IMR-90 (cell line): ENCODE data around the gene LDLRAD1. TPM values are rescaled to one million over a fixed set of nuclear protein-coding genes. Genes with fewer than 3 reads are reported as not detected.

ENCODE experiments used
- ATAC-seq: fragments of 200-7000 bp; cut with Tn5 transposase; 2 replicates; pipeline ENCODE4 v1.9.1; 2020; ENCODE audit warnings: low read depth, mild to moderate bottlenecking, moderate library complexity
- BruUV-seq: library from RNA; stranded (reverse); fragments of 400-500 nt; replicated peaks from 2 replicates; lab custom pipeline; 2021; lab: Mats Ljungman, UMichigan
- CTCF ChIA-PET: fragments of 300-600 bp; formaldehyde crosslinking; extraction: SDS; loops from one replicate; lab custom pipeline; 2021; ENCODE audit warnings: antibody characterized with exemption; lab: Yijun Ruan, JAX
- POLR2A ChIA-PET: fragments of 300-600 bp; sonication (Branson Sonifier 250); formaldehyde crosslinking; loops from one replicate; lab custom pipeline; 2022; ENCODE audit warnings: antibody characterized with exemption; ENCODE audit not compliant: unreplicated experiment; lab: Charles Lee
- DNase-seq: peaks from one replicate; pipeline ENCODE4 v3.0.0; 2013
- H2AFZ ChIP-seq: replicated peaks from 2 replicates; pipeline ENCODE3; 2013; ENCODE audit warnings: low read length, mild to moderate bottlenecking; ENCODE audit not compliant: poor library complexity
- H2AK5ac ChIP-seq: 2 replicates; pipeline ENCODE4 v1.6.1; 2013; ENCODE audit warnings: low read depth, low read length, inconsistent platforms
- H2AK9ac ChIP-seq: replicated peaks from 2 replicates; pipeline ENCODE3; 2013; ENCODE audit warnings: mild to moderate bottlenecking, low read depth, low read length, moderate library complexity; ENCODE audit not compliant: poor library complexity
- H2BK120ac ChIP-seq: 2 replicates; pipeline ENCODE4 v1.6.1; 2013; ENCODE audit warnings: low read depth, low read length, inconsistent platforms
- H2BK15ac ChIP-seq: 3 replicates; pipeline ENCODE4 v1.6.1; 2013; ENCODE audit warnings: low read depth, low read length, inconsistent platforms
- H2BK20ac ChIP-seq: 2 replicates; pipeline ENCODE4 v1.6.1; 2013; ENCODE audit warnings: low read depth, mild to moderate bottlenecking, inconsistent platforms, low read length, moderate library complexity
- H2BK5ac ChIP-seq: 2 replicates; pipeline ENCODE4 v1.6.1; 2013; ENCODE audit warnings: mild to moderate bottlenecking, low read depth, low read length, inconsistent platforms; ENCODE audit not compliant: poor library complexity, severe bottlenecking
- H3K14ac ChIP-seq: replicated peaks from 2 replicates; pipeline ENCODE4 v1.6.1; 2013; ENCODE audit warnings: low read depth, low read length, inconsistent platforms
- H3K18ac ChIP-seq: 2 replicates; pipeline ENCODE4 v1.6.1; 2013; ENCODE audit warnings: low read depth, low read length, control low read depth
- H3K23ac ChIP-seq: 2 replicates; pipeline ENCODE4 v1.6.1; 2013; ENCODE audit warnings: low read depth, low read length, inconsistent platforms
- H3K27ac ChIP-seq: 2 replicates; pipeline ENCODE4 v1.5.1; 2013; ENCODE audit warnings: mild to moderate bottlenecking, control low read depth, low read length; ENCODE audit not compliant: insufficient read depth
- H3K27me3 ChIP-seq: 2 replicates; pipeline ENCODE4 v1.6.1; 2013; ENCODE audit warnings: low read length; ENCODE audit not compliant: control insufficient read depth, insufficient read depth
- H3K36me3 ChIP-seq: 2 replicates; pipeline ENCODE4 v1.6.1; 2013; ENCODE audit warnings: low read length, mixed read lengths; ENCODE audit not compliant: control insufficient read depth, insufficient read depth
- H3K4ac ChIP-seq: 2 replicates; pipeline ENCODE4 v1.6.1; 2013; ENCODE audit warnings: low read depth, low read length, inconsistent platforms
- H3K4me1 ChIP-seq: 2 replicates; pipeline ENCODE4 v1.6.1; 2013; ENCODE audit warnings: low read length, mixed read lengths; ENCODE audit not compliant: control insufficient read depth, insufficient read depth
- H3K4me2 ChIP-seq: 2 replicates; pipeline ENCODE4 v1.6.1; 2013; ENCODE audit warnings: low read depth, mild to moderate bottlenecking, control low read depth, low read length, moderate library complexity
- H3K4me3 ChIP-seq: 2 replicates; pipeline ENCODE4 v1.5.1; 2013; ENCODE audit warnings: low read depth, mild to moderate bottlenecking, control low read depth, low read length, moderate library complexity; ENCODE audit not compliant: insufficient read depth
- H3K56ac ChIP-seq: 2 replicates; pipeline ENCODE4 v1.6.1; 2013; ENCODE audit warnings: low read length, inconsistent platforms; ENCODE audit not compliant: insufficient read depth; ENCODE audit errors: extremely low read depth
- H3K79me1 ChIP-seq, 2 experiments: 2 replicates each; pipeline ENCODE4 v1.6.1; 2013; ENCODE audit warnings: low read length in 2 of 2, inconsistent platforms in 1 of 2, low read depth in 1 of 2
- H3K9ac ChIP-seq: 2 replicates; pipeline ENCODE4 v1.6.1; 2013; ENCODE audit warnings: low read depth, low read length, control low read depth
- H3K9me1 ChIP-seq: 2 replicates; pipeline ENCODE4 v1.6.1; 2013; ENCODE audit warnings: low read length, inconsistent platforms; ENCODE audit not compliant: insufficient read depth
- H3K9me3 ChIP-seq: 2 replicates; pipeline ENCODE4 v1.6.1; 2013; ENCODE audit warnings: low read length; ENCODE audit not compliant: control insufficient read depth, insufficient read depth
- H4K20me1 ChIP-seq: 2 replicates; pipeline ENCODE4 v1.6.1; 2013; ENCODE audit warnings: low read length, inconsistent platforms; ENCODE audit not compliant: insufficient read depth
- H4K5ac ChIP-seq: 2 replicates; pipeline ENCODE4 v1.6.1; 2013; ENCODE audit warnings: mild to moderate bottlenecking, low read depth, low read length, control low read depth
- H4K8ac ChIP-seq, 2 experiments: 2 replicates each; pipeline ENCODE4 v1.6.1; 2013; ENCODE audit warnings: low read depth in 2 of 2, low read length in 2 of 2, control low read depth in 1 of 2, inconsistent platforms in 1 of 2
- H4K91ac ChIP-seq: 2 replicates; pipeline ENCODE4 v1.6.1; 2013; ENCODE audit warnings: low read depth, low read length, inconsistent platforms; ENCODE audit not compliant: insufficient read depth
- CEBPB ChIP-seq: IDR thresholded peaks from 2 replicates; pipeline ENCODE4 v1.6.1; 2012; ENCODE audit warnings: low read depth, low read length, improper control_type of control experiment
- CHD1 ChIP-seq: IDR thresholded peaks from 2 replicates; pipeline ENCODE4 v1.6.1; 2012; ENCODE audit warnings: low read depth, low read length, improper control_type of control experiment
- FOS ChIP-seq: fragments of 150-350 bp; IDR thresholded peaks from 2 replicates; pipeline ENCODE4 v1.6.1; 2016; ENCODE audit warnings: low read depth, low read length
- MAFK ChIP-seq: IDR thresholded peaks from 2 replicates; pipeline ENCODE4 v1.6.1; 2012; ENCODE audit warnings: low read depth, low read length, improper control_type of control experiment
- MXI1 ChIP-seq: IDR thresholded peaks from 2 replicates; pipeline ENCODE4 v1.6.1; 2012; ENCODE audit warnings: low read depth, mild to moderate bottlenecking, low read length, moderate library complexity, borderline replicate concordance
- POLR2A ChIP-seq: IDR thresholded peaks from 2 replicates; pipeline ENCODE4 v1.6.1; 2012; ENCODE audit warnings: mild to moderate bottlenecking, low read depth, low read length
- RAD21 ChIP-seq: IDR thresholded peaks from 2 replicates; pipeline ENCODE4 v1.6.1; 2012; ENCODE audit warnings: low read length, improper control_type of control experiment
- WGBS, 2 experiments: methylation state at CpG; one replicate each; pipeline versions ENCODE4 v1.1.5 to v1.1.7; 2013; ENCODE audit warnings: missing lambda C conversion rate in 2 of 2; ENCODE audit not compliant: insufficient read length in 1 of 2; ENCODE audit errors: extremely low coverage in 2 of 2; 5-methylcytosine and 5-hydroxymethylcytosine counted together
- dilution Hi-C: fragments of 300-500 bp; cut with HindIII; formaldehyde crosslinking; loops from one replicate; pipeline ENCODE4 v1.14.3; 2018; ENCODE audit warnings: low sequenced_read_pairs; ENCODE audit not compliant: unreplicated experiment
- in situ Hi-C: fragments of 300-500 bp; cut with MboI; formaldehyde crosslinking; loops from 3 replicates; pipeline ENCODE4 v1.14.3; 2019; ENCODE audit warnings: low sequenced_read_pairs, inconsistent platforms, mixed read lengths
- intact Hi-C: fragments of 100-400 bp; cut with micrococcal nuclease; formaldehyde crosslinking; loops from 2 replicates; pipeline ENCODE4 v1.10.0; 2022
- polyA plus RNA-seq, 3 experiments: library from polyadenylated mRNA; depleted of rRNA; stranded (reverse); fragments of >200 nt; gene quantifications; 2 replicates each; pipeline ENCODE4 v1.2.3, GENCODE V29; 2012; ENCODE audit warnings: low replicate concordance in 1 of 3
- total RNA-seq: library from RNA; depleted of rRNA; stranded (reverse); fragments of >200 nt; gene quantifications from 2 replicates; pipeline ENCODE4 v1.2.3, GENCODE V29; 2012

The LDLRAD1 gene
- total and polyA plus RNA-seq, 2 of the 4 experiments (the other 2 are of a cell fraction), result not detected

DNA sequence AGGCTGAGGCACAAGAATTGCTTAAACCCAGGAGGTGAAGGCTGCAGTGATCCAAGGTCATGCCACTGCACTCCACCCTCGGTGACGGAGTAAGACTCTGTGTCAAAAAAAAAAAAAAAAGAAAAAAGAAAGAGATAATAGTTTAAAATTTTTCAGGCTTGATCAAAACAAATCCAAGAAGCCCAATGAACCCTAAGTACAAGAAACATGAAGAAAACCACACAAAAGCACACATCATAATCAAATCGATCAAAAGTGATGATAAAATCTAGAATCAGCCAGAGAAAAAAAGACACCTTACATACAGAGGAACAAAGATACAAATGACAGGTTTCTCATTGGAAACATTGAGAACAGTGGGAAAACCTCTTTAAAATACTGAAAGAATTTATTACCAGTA lies 31.5 kb downstream of the LDLRAD1 start:
- DNase-seq, result no peak
- no peak overlapping the region for H3K27ac ChIP-seq
- H3K4me3 ChIP-seq, result no peak overlapping the region
- no peaks in the 10 kb centered on the region for H3K36me3 ChIP-seq
- H3K56ac ChIP-seq, result no peak overlapping the region
- ChIA-PET CTCF (no interaction called here), POLR2A (no interaction called here)
- no peak overlapping the region for H4K5ac ChIP-seq
- no TSS peak for BruUV-seq
- no peak overlapping the region for H4K91ac ChIP-seq
- in situ Hi-C loops, result no loop called here
- no peaks in the 10 kb centered on the region for H3K79me1 ChIP-seq
- ATAC-seq, result no peak
- no peak overlapping the region for H2BK20ac ChIP-seq
- H4K20me1 ChIP-seq, result no peaks in the 10 kb centered on the region
- H2AK9ac ChIP-seq, result no peak overlapping the region
- H3K4me2 ChIP-seq, result no peak overlapping the region
- H3K4me1 ChIP-seq, result peaks cover 2% of the 10 kb centered on the region; the same call in 1 of the 2 replicates
- H3K4ac ChIP-seq, result no peak overlapping the region
- H3K9ac ChIP-seq, result no peak overlapping the region
- no peak overlapping the region for H3K18ac ChIP-seq
- intact Hi-C loops, result no loop called here
- dilution Hi-C loops, result no loop called here
- no peak overlapping the region for H2AK5ac ChIP-seq
- no peak overlapping the region for H2AFZ ChIP-seq
- no peak overlapping the region for H2BK5ac ChIP-seq
- H3K9me1 ChIP-seq, result no peaks in the 10 kb centered on the region
- no peak overlapping the region for H3K14ac ChIP-seq
- WGBS, 2 experiments, result no CpG with 5 or more reads among the region's 3 CpGs
- no peak overlapping the region for H2BK15ac ChIP-seq
- TF ChIP-seq RAD21, result no peak
- TF ChIP-seq MXI1, result no peak
- TF ChIP-seq CHD1, result no peak
- no peak for TF ChIP-seq MAFK
- TF ChIP-seq CEBPB, result no peak
- no peak for TF ChIP-seq FOS
- TF ChIP-seq POLR2A, result no peak
- no peak overlapping the region for H3K23ac ChIP-seq
- no peaks in the 10 kb centered on the region for H3K9me3 ChIP-seq
- no peak overlapping the region for H2BK120ac ChIP-seq
- H4K8ac ChIP-seq, result no peak overlapping the region
- H3K27me3 ChIP-seq, result no peaks in the 10 kb centered on the region; the same call in 1 of the 2 replicates
